Endothelial cell of umbilical vein (primary cell): ENCODE results near the gene SH3BP2. TPM values are rescaled to one million over a fixed set of nuclear protein-coding genes. Genes with fewer than 3 reads are reported as not detected.

Experiments used
- BruUV-seq: library from RNA; stranded (reverse); fragments of 400-500 nt; replicated peaks from 2 replicates; lab custom pipeline; 2021; lab: Mats Ljungman, UMichigan
- CTCF ChIA-PET: fragments of 300-600, 350-600 bp; sonication (Branson Sonifier 250); formaldehyde crosslinking; loops from one replicate; lab custom pipeline; 2021; ENCODE audit warnings: antibody characterized with exemption, inconsistent platforms; lab: Charles Lee
- POLR2A ChIA-PET: fragments of 300-600, 350-600 bp; sonication (Branson Sonifier 250); formaldehyde crosslinking; loops from one replicate; lab custom pipeline; 2021; ENCODE audit warnings: antibody characterized with exemption, inconsistent platforms; lab: Charles Lee
- DNase-seq: peaks from one replicate; pipeline ENCODE4 v3.0.0-alpha.2; 2011; ENCODE audit warnings: low read depth, low spot score
- FAIRE-seq: peaks from 2 replicates; lab custom pipeline; 2011; peaks lifted over from hg19 to GRCh38; lab: Jason Lieb, UNC
- H2AFZ ChIP-seq: 2 replicates; pipeline ENCODE4 v1.6.0; 2012; ENCODE audit warnings: low read depth, low read length, control low read depth, inconsistent platforms
- H3K27ac ChIP-seq: 2 replicates; pipeline ENCODE4 v1.5.1; 2011; ENCODE audit warnings: low read depth, mild to moderate bottlenecking, control low read depth, low read length, moderate library complexity; ENCODE audit not compliant: insufficient read depth
- H3K27me3 ChIP-seq, 2 experiments: 2 replicates each; pipeline versions ENCODE4 v1.6.0 to v1.6.1; 2011; ENCODE audit warnings: low read length in 2 of 2, mixed read lengths in 1 of 2; ENCODE audit not compliant: control insufficient read depth in 2 of 2, insufficient read depth in 2 of 2
- H3K36me3 ChIP-seq, 2 experiments: 2 replicates in 1 of 2; 3 replicates in 1 of 2; pipeline ENCODE4 v1.5.1; 2011; ENCODE audit warnings: low read length in 2 of 2, mild to moderate bottlenecking in 1 of 2, moderate library complexity in 1 of 2; ENCODE audit not compliant: control insufficient read depth in 2 of 2, insufficient read depth in 2 of 2; ENCODE audit errors: extremely low read depth in 1 of 2
- H3K4me1 ChIP-seq: 3 replicates; pipeline ENCODE4 v1.5.1; 2011; ENCODE audit warnings: mild to moderate bottlenecking, low read length; ENCODE audit not compliant: control insufficient read depth, insufficient read depth; ENCODE audit errors: extremely low read depth
- H3K4me2 ChIP-seq: 2 replicates; pipeline ENCODE4 v1.6.1; 2011; ENCODE audit warnings: low read length, control low read depth, mixed read lengths; ENCODE audit not compliant: insufficient read depth
- H3K4me3 ChIP-seq, 3 experiments: fragments of 200-600 bp in 1 of 3; sonication (generic), shearing (Covaris generic) in 1 of 3; replicated peaks in 1 of 3; 2 replicates each; pipeline ENCODE4 v1.5.1; 2011 to 2016; ENCODE audit warnings: control low read depth in 3 of 3, low read length in 3 of 3, mild to moderate bottlenecking in 2 of 3, inconsistent platforms in 1 of 3, low read depth in 1 of 3, moderate library complexity in 1 of 3; ENCODE audit not compliant: insufficient read depth in 1 of 3
- H3K79me2 ChIP-seq: 2 replicates; pipeline ENCODE4 v1.6.0; 2012; ENCODE audit warnings: low read length, inconsistent platforms; ENCODE audit not compliant: control insufficient read depth, insufficient read depth
- H3K9ac ChIP-seq: replicated peaks from 2 replicates; pipeline ENCODE3; 2011; ENCODE audit warnings: low read length, control low read depth; ENCODE audit not compliant: insufficient read depth; ENCODE audit errors: extremely low read depth
- H3K9me1 ChIP-seq: replicated peaks from 3 replicates; pipeline ENCODE4 v1.6.0; 2011; ENCODE audit warnings: mild to moderate bottlenecking, low read length; ENCODE audit not compliant: control insufficient read depth, insufficient read depth; ENCODE audit errors: extremely low read depth
- H3K9me3 ChIP-seq: replicated peaks from 2 replicates; pipeline ENCODE4 v1.5.1; 2012; ENCODE audit warnings: low read length, inconsistent platforms; ENCODE audit not compliant: control insufficient read depth, insufficient read depth
- H4K20me1 ChIP-seq: replicated peaks from 2 replicates; pipeline ENCODE3; 2011; ENCODE audit warnings: mild to moderate bottlenecking, low read length; ENCODE audit not compliant: control insufficient read depth, insufficient read depth; ENCODE audit errors: extremely low read depth
- EZH2 ChIP-seq: IDR thresholded peaks from 2 replicates; pipeline ENCODE4 v1.6.1; 2012; ENCODE audit warnings: borderline replicate concordance, low read depth, mild to moderate bottlenecking, moderate library complexity, low read length, inconsistent platforms; ENCODE audit not compliant: severe bottlenecking
- FOS ChIP-seq: IDR thresholded peaks from 2 replicates; pipeline ENCODE4 v1.6.1; 2011; ENCODE audit warnings: mild to moderate bottlenecking, low read length, moderate library complexity, borderline replicate concordance; ENCODE audit not compliant: insufficient read depth
- GATA2 ChIP-seq: IDR thresholded peaks from 2 replicates; pipeline ENCODE4 v1.7.0; 2011; ENCODE audit warnings: low read depth, mild to moderate bottlenecking, moderate library complexity, mixed read lengths, low read length; ENCODE audit not compliant: insufficient read length, insufficient read depth
- JUN ChIP-seq: IDR thresholded peaks from 2 replicates; pipeline ENCODE4 v1.6.1; 2011; ENCODE audit warnings: borderline replicate concordance, low read depth; ENCODE audit not compliant: insufficient read length, insufficient read depth
- MAX ChIP-seq: IDR thresholded peaks from 2 replicates; pipeline ENCODE4 v1.6.1; 2011; ENCODE audit not compliant: insufficient read depth, insufficient read length
- MYC ChIP-seq: IDR thresholded peaks from one replicate; pipeline ENCODE4 v1.6.1; 2011; ENCODE audit warnings: mild to moderate bottlenecking, low read depth, low read length
- POLR2A ChIP-seq: IDR thresholded peaks from 2 replicates; pipeline ENCODE4 v1.6.1; 2012; ENCODE audit warnings: low read depth, mild to moderate bottlenecking, control low read depth, low read length
- POLR2AphosphoS5 ChIP-seq: IDR thresholded peaks from 2 replicates; pipeline ENCODE4 v1.6.1; 2012; ENCODE audit warnings: low read depth, mild to moderate bottlenecking, control low read depth, low read length, moderate library complexity; ENCODE audit not compliant: insufficient read depth
- dilution Hi-C: fragments of 300-500 bp; cut with MboI; formaldehyde crosslinking; loops from one replicate; pipeline ENCODE4 v1.15.0; 2019; ENCODE audit warnings: low sequenced_read_pairs; ENCODE audit not compliant: extremely low pct_ligation_motif_present
- intact Hi-C: fragments of 100-400 bp; cut with micrococcal nuclease; formaldehyde crosslinking; loops from one replicate; pipeline ENCODE4 v1.10.0; 2022
- polyA plus RNA-seq, 4 experiments: library from polyadenylated mRNA; depleted of rRNA in 3 of 4; stranded (reverse) in 3 of 4; unstranded in 1 of 4; fragments of >200 nt; gene quantifications; 2 replicates each; pipeline versions ENCODE4 v1.2.1 to v1.2.3, GENCODE V29; 2011 to 2012; ENCODE audit warnings: missing spikeins in 1 of 4
- total RNA-seq: library from RNA; stranded (reverse); gene quantifications from 2 replicates; pipeline ENCODE4 v1.2.3, GENCODE V29; 2021
- TF ChIP-seq, protein P1 (sequence below), 2 donors: IDR thresholded peaks; 1 replicate in 1 of 2; 2 replicates in 1 of 2; pipeline ENCODE4 v1.5.1; 2011; ENCODE audit warnings: low read length in 2 of 2, mild to moderate bottlenecking in 2 of 2, moderate library complexity in 2 of 2, control low read depth in 1 of 2, inconsistent platforms in 1 of 2, low read depth in 1 of 2; ENCODE audit not compliant: insufficient read depth in 1 of 2; ENCODE audit errors: extremely low read depth in 1 of 2

SH3BP2 gene
- total and polyA plus RNA-seq, 2 donors (not counting 3 experiments of a cell fraction or from before 2014, with no cell fraction given), result 69.2 to 73.9 TPM

DNA sequence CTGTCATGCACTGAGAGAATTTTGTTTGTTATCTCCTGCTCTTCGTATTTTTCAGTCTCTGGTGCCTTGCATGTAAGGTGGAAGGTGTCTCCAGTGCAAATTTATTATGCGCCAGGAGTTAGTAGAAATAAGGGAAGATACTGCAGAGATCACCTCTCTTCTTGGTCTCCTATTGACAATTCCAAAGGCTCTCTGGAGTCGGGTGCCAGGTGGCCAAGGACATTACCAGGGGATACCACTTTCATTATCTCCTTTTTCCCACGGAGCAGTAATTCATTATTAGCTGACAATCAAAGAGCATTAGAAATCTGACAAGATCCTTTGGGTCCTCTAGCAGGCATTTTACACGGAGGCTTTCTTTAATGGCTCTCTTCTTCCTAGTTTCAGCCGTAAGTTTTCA, 76.8 kb downstream of the SH3BP2 start:
- Histone ChIP-seq H3K36me3 (no peaks in the 10 kb centered on the region), H3K4me2 (no peak overlapping the region), H3K27me3 (no peaks in the 10 kb centered on the region), H3K9me3 (no peaks in the 10 kb centered on the region), H3K79me2 (peaks cover 90% of the 10 kb centered on the region), H3K4me1 (peaks cover 29% of the 10 kb centered on the region), H3K9me1 (no peaks in the 10 kb centered on the region), H4K20me1 (peaks cover 6% of the 10 kb centered on the region), H3K9ac (no peak overlapping the region), H2AFZ (no peak overlapping the region), H3K27ac (no peak overlapping the region), H3K4me3 (no peak overlapping the region)
- ChIA-PET POLR2A (no interaction called here), CTCF (no interaction called here)
- dilution Hi-C loops, result no loop called here
- TF ChIP-seq MAX, result no peak
- TF ChIP-seq POLR2AphosphoS5, result no peak
- TF ChIP-seq, protein P1, sequence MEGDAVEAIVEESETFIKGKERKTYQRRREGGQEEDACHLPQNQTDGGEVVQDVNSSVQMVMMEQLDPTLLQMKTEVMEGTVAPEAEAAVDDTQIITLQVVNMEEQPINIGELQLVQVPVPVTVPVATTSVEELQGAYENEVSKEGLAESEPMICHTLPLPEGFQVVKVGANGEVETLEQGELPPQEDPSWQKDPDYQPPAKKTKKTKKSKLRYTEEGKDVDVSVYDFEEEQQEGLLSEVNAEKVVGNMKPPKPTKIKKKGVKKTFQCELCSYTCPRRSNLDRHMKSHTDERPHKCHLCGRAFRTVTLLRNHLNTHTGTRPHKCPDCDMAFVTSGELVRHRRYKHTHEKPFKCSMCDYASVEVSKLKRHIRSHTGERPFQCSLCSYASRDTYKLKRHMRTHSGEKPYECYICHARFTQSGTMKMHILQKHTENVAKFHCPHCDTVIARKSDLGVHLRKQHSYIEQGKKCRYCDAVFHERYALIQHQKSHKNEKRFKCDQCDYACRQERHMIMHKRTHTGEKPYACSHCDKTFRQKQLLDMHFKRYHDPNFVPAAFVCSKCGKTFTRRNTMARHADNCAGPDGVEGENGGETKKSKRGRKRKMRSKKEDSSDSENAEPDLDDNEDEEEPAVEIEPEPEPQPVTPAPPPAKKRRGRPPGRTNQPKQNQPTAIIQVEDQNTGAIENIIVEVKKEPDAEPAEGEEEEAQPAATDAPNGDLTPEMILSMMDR (IDR thresholded peaks at IDR 0.05; ENCODE audit: extremely low read depth in 1 of 2, insufficient read depth in 1 of 2, low read depth in 1 of 2, low read length in 2 of 2), result no peak
- intact Hi-C loops, result no loop called here
- FAIRE-seq, result no peak
- no peak for DNase-seq
- BruUV-seq, result no TSS peak

DNA sequence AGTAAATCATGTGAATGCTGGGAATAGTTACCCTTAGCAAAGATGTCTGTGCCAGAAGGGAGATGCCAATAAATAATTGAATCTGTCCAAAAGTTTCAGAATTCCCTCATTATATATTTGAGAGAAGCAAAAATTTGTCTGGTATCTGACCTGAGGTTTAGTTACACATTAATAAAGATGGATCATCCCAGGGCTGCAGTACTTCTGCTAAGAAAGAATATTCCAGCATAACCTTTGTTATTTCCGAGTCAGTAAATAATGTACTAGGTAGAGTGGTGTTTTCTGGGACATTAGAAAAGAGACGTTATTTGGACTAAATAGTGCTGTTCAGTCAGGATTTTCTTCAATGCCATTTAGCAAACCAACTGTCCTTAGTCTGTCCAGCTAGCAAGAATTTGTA, 77.2 kb downstream of the SH3BP2 start:
- Histone ChIP-seq H3K4me3 (no peak overlapping the region), H2AFZ (no peak overlapping the region), H3K4me2 (no peak overlapping the region), H4K20me1 (peaks cover 4% of the 10 kb centered on the region), H3K9me3 (no peaks in the 10 kb centered on the region), H3K79me2 (peaks cover 90% of the 10 kb centered on the region), H3K27ac (no peak overlapping the region), H3K9me1 (no peaks in the 10 kb centered on the region), H3K9ac (no peak overlapping the region), H3K4me1 (peaks cover 25% of the 10 kb centered on the region), H3K27me3 (no peaks in the 10 kb centered on the region), H3K36me3 (no peaks in the 10 kb centered on the region)
- TF ChIP-seq JUN, result no peak
- no peak for TF ChIP-seq POLR2AphosphoS5
- TF ChIP-seq POLR2A, result no peak
- TF ChIP-seq EZH2, result no peak
- TF ChIP-seq MYC, result no peak
- no peak for TF ChIP-seq FOS
- no peak for TF ChIP-seq GATA2
- TF ChIP-seq MAX, result no peak
- TF ChIP-seq, protein P1 (IDR thresholded peaks at IDR 0.05; ENCODE audit: extremely low read depth in 1 of 2, insufficient read depth in 1 of 2, low read depth in 1 of 2, low read length in 2 of 2), result no peak
- intact Hi-C loops (no loop called here), dilution Hi-C loops (no loop called here)
- DNase-seq (no peak), FAIRE-seq (no peak)
- POLR2A ChIA-PET, result no interaction called here
- CTCF ChIA-PET, result no interaction called here
- BruUV-seq, result no TSS peak
